ENCODE data around the gene GMCL1.

DNA sequence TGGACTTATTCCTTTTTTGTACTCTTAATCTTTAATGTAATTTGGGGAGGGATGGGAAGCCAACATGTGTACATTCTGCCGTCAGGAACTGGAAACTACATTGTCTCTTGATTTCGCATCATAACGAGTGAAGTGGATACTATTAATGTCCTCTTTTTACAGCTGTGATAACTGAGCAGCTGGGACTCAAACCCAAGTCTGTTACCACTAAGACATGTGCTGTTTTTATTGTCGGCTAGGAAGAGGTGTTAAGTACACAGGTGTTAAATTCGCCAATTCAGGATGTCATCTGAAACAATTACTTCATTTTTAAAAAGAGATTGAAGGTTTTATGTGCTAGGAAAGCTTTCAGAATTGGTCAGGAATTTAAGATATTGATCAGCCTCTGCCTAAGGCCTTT lies 6.9 kb downstream of the GMCL1 start:
- TF ChIP-seq POLR2AphosphoS5 (IDR thresholded peaks at IDR 0.05; ENCODE audit: low read depth, low read length): no peak
- TF ChIP-seq POLR2A (IDR thresholded peaks at IDR 0.05; ENCODE audit: low read depth, low read length): no peak

Data from GM12892 (cell line).